Measurements from ENCODE around the gene CTLA4.
A peak's percentile ranks its signal among the peaks of the same experiment; 100 is the strongest.
"Not testable (repeated sequence)": the region's sequence is repeated elsewhere in the genome, so short reads cannot be mapped to it uniquely, and the experiment has no call there.

The CTLA4 gene

DNA sequence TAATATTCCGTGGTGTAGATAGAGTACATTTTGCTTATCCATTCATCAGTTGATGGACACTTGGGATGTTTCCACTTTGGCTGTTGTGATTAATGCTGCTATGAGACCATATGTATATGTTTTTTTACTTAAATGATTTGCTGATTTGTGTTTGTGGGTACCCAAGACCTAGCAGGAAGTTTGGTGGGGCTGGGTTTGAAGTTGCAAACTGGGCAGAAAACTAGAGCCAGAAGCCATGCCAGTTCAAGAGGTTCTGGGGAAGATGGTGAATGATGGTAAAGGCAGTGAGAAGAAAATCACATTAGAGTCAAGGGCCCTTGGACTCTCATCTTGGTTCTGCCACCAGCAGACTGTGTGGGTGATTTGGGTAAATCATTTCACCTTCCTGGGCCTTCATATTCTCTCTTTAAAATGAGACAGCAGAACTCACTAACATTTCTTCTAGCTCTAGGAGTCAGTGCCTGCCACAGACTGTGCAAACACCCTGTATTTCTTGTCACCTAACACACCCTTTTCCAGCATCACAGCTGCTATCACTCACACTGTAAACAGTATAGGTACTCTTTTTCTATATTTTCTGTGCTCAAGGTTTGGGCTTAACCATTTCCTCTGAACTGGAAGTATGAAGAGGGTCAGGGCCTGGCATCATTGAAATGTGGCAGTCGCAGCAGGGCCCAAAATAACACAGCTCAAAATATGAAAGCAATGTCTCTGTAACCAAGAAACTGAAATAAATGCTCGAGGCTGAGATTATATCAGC, 8.4 kb upstream of the CTLA4 start:
- no peak for DNase-seq

GRCh38 chr2:203861197-203861596, 6.4 kb upstream of the CTLA4 start:
- no peak for DNase-seq

DNA sequence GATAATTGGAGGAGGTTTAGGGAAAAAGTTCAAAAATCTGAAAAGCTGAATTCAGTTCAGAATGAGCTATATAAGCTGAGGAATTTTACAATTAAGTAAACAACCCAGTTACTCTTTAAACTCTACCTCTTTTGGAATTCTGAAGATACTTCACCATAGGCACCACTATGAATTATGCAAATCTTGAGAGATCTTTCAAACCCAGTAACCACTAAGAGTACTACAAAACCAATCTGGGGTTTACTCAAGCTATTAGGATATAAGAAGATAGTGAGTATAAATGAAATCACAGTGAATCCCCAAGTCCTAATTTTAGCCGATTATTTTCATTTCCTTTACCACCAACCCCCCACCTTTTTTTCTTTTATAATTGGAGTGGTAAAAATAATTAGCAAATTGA, 6.0 kb upstream of the CTLA4 start:
- no peak for DNase-seq

GRCh38 chr2:203869223-203870042, 1.9 kb downstream of the CTLA4 start:
- DNase-seq, result no peak

DNA sequence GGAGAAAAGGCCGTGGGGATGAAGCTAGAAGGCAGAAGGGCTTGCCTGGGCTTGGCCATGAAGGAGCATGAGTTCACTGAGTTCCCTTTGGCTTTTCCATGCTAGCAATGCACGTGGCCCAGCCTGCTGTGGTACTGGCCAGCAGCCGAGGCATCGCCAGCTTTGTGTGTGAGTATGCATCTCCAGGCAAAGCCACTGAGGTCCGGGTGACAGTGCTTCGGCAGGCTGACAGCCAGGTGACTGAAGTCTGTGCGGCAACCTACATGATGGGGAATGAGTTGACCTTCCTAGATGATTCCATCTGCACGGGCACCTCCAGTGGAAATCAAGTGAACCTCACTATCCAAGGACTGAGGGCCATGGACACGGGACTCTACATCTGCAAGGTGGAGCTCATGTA, 2.9 kb downstream of the CTLA4 start:
- no peak for DNase-seq

DNA sequence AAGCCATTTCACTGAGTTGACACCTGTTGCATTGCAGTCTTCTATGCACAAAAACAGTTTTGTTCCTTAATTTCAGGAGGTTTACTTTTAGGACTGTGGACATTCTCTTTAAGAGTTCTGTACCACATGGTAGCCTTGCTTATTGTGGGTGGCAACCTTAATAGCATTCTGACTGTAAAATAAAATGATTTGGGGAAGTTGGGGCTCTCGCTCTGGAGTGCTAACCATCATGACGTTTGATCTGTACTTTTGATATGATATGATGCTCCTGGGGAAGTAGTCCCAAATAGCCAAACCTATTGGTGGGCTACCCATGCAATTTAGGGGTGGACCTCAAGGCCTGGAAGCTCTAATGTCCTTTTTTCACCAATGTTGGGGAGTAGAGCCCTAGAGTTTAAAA, 3.4 kb downstream of the CTLA4 start:
- no peak for DNase-seq

- no peak for DNase-seq
These were observed 3.9 kb downstream of the CTLA4 start for GRCh38 chr2:203871371-203871983.

GRCh38 chr2:203873461-203873860, 5.9 kb downstream of the CTLA4 start:
- no peak for DNase-seq

DNA sequence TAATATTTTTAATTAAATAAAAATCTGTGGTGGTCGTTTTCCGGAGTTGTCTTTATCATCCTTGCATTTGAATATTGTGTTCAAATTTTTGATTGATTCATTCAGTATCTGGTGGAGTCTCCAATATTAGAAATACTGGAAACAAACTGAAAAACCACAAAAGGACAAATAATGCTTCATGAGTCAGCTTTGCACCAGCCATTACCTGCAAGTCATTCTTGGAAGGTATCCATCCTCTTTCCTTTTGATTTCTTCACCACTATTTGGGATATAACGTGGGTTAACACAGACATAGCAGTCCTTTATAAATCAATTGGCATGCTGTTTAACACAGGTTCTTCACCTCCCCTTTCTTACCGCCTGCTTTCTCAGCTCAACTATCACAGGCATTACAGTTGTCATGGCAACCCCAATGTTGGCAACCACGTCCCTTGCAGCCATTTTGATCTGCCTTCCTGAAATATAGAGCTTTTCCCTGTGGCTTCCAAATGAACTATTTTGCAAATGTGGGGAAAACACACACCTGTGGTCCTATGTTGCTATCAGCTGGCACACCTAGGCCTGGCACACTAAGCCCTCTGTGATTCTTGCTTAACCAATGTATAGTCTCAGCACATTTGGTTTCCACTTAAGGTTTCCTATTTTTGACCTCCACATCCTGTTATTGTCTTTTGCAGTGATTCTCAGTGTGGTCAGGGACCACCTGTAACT, 6.5 kb downstream of the CTLA4 start:
- DNase-seq, result peak; percentile 62

DNA sequence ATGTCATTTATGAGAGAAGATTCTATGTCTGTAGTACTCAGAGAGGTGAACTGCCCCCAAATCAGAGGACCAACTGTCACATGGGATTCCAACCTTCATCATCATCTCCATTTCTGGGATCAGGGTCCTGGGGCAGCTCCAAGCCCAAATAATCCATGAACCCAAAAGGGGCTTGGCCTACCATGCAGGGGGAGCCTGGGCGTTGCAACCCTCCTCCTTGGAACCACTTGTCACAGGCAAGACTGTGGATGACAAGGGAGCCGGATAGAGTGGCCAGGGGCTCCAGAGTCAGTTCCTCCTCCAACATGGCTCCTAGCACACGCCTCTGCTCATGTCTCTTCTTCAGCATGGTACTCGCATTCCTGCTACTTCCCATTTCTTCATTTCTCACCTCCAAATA, 7.9 kb downstream of the CTLA4 start:
- no peak for DNase-seq

DNA sequence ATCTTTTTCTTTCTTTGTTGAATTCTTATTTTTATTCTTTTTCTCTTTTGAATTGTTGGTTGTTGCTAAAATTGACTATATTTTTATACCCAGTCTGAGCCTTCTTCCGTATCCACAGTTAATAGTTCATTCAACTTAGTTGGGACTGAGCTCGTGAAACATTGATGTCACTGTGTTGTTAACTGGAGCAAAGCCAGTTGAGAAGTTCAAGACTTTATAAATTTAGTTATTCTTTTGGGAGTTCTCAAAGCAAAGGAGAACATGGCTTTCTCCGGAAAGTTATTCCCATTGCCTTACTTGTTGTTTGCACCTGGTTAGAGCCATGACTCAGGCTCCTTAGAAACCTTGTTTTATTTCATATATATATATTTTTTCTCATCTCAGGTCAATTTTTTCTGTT, 8.8 kb downstream of the CTLA4 start:
- no peak for DNase-seq

DNA sequence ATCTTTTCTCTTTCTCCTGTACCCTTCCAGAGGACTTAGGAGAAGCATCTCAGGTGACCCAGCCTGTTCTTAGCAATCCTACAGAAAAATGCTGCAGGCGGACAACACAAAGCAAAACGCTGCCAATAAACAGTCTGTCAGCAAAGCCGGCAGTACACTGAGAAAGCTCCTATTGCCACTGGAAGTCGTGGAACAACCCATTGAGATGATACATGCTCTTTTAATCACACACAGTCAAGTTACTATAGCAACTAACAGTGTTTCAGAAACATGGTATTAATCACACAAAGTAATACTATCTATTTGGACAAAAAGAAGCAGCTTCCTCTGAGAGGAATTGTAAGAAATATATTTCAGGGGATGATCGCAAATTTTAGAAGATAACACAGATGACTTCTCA, 10.5 kb downstream of the CTLA4 start:
- no peak for DNase-seq

DNA sequence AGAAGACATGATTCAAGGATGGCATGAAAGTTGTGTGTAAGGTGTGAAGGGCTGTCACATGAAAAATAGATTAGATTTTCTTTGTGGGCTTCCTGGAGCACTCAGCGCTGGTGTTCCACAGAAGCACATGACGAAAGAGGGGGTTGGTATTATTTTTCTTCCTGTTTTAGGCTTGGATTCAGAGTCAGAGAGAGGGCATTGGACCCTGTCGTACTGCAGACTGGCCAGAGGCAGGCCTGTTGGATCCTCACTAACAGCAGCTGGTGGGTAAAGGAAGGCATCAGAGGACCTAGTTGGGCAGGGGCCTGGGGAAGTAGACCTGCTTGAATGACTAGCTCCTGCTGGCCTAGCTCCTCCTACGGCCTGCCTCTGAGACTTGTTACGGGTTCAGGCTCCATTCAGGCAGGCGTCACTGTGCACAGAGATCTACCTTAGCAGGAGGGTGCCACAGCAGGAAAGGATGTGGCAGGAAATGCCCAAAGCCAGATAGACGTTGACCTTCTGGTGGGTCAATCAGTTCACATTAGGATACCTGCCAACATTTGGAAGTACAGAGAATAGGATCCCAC, 13.1 kb downstream of the CTLA4 start:
- DNase-seq, result no peak

DNA sequence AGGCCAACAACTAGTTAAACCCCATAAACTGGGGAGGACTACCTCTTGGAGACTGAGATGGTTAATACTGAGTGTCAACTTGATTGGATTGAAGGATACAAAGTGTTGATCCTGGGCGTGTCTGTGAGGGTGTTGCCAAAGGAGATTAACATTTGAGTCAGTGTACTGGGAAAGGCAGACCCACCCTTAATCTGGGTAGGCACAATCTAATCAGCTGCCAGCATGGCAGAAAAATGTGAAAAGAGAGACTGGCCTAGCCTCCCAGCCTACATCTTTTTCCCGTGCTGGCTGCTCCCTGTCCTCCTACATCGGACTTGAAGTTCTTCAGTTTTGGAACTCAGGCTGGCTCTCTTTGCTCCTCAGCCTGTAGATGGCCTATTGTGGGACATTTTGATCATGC, 13.6 kb downstream of the CTLA4 start:
- DNase-seq, result not testable (repeated sequence)

DNA sequence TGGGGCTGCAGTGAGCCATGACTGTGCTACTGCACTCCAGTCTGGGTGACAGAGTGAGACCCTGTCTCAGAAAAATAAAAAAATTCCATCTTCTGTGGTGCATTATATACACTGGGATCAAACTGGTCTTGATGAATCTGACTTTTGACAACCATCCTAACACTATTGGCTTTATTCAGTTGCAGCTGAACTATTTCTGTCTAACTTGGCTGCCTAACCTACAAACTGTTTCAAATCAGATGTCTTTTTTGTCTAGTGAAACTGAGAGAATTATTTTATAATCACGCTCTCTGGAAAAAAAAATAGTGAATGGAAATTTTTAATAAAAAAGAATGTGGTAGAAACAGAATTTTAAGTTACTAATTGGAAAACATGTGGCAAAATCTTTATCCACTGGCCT, 15.0 kb downstream of the CTLA4 start:
- DNase-seq, result no peak

- DNase-seq, result no peak
These were observed 19.1 kb downstream of the CTLA4 start for GRCh38 chr2:203886661-203887151.

GRCh38 chr2:203887677-203888076, 20.1 kb downstream of the CTLA4 start:
- DNase-seq, result no peak

DNA sequence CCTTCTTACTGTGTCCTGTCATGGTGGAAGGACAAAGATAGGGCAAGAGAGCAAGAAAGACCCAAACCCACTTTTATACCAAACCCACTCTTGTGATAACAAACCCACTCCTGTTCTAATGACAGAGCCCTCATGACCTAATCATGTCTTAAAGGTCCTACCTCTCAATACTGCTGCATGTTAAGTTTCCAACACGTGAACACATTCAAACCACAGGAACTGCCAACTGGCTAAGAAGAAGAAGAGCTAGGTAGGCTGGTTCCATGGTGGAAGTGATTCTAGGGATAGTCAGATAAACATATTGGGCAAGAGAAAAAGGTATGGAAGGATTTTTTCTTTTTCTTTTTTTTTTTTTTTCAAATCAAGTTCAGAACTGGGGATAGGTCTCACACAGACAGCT, 22.0 kb downstream of the CTLA4 start:
- DNase-seq, result no peak

DNA sequence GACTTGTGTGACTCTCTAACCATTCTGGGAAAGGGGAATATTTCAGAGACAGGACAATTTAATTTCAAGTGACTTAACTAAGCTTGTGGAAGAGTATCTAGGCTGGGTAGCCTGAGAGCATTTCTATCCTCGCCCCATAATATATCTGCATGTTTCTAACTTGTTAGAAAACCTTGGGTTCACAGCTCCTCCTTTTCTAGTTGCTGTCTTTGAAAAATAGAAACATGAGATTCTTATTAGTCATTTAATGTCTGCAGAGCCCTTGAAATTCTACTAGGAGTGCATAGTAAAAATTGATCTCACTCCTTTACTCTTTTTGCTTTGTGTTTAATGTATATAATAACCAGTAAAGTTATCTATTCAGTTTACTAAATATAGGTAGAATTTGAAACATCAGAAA, 22.4 kb downstream of the CTLA4 start:
- DNase-seq, result no peak

- no peak for DNase-seq
These were observed 23.2 kb downstream of the CTLA4 start for GRCh38 chr2:203890733-203891132.

DNA sequence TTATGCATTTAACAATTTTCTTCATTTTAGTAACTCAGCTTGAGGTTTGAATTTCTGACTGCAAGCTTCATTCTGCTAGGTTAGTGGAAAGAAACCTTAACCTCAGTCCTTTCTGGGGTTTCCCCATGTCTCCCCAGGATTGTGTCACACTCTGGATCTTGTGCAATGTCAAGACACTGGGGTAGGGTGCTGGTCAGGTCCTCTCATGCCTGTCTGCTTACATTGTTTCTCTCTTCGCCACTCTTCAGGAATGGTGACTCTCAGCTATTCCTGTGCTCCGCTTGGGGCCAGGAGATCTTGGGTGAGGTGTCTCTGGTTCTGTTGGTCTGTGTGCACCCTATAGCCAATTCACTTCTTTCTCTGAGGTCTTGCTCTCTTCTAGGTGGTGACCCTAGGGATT, 23.9 kb downstream of the CTLA4 start:
- no peak for DNase-seq

- DNase-seq, result no peak
These were observed 24.6 kb downstream of the CTLA4 start for GRCh38 chr2:203892207-203892606.

DNA sequence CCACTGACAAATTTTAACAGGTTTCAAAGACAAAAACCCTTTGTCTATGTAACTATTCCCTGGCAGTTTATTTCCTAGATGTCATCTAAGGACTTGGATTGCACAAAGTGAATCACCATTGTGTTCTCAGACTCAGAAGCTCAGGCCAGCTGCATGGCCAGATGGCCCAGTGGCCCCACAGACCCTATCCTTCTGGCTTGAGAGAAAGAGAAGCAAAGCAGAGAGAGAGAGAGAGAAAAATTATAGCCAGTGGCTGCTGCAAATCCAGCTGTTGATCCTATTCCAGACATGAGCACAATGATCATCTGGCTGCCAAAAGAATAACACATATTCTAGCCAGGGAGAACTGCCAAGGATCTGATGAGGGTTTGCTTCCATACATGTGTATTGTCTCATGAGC, 25.8 kb downstream of the CTLA4 start:
- DNase-seq, result no peak
